Esophagus muscularis mucosa (tissue), 4 donors: ENCODE results near the gene NCAN. TPM values are rescaled to one million over a fixed set of nuclear protein-coding genes. Genes with fewer than 3 reads are reported as not detected.

Source experiments
- DNase-seq: peaks from one replicate; pipeline ENCODE4 v3.0.0-alpha.2; 2017; ENCODE audit errors: extremely low spot score
- H3K27ac ChIP-seq, 4 donors: fragments of 200-600 bp; sonication (generic); replicated peaks in 1 of 4; 1 replicate in 3 of 4; 2 replicates in 1 of 4; pipeline ENCODE4 v1.5.1; 2016 to 2019; ENCODE audit warnings: mild to moderate bottlenecking in 1 of 4
- H3K27me3 ChIP-seq, 4 donors: fragments of 200-600 bp; sonication (generic); one replicate each; pipeline versions ENCODE4 v1.5.1 to v1.6.0; 2016 to 2019
- H3K36me3 ChIP-seq, 4 donors: fragments of 200-600 bp; sonication (generic); one replicate each; pipeline ENCODE4 v1.5.1; 2016 to 2019
- H3K4me1 ChIP-seq, 4 donors: fragments of 200-600 bp; sonication (generic); one replicate each; pipeline ENCODE4 v1.5.1; 2016 to 2019
- H3K4me3 ChIP-seq, 4 donors: fragments of 200-600 bp; sonication (generic); 1 replicate in 2 of 4; 2 replicates in 2 of 4; pipeline ENCODE4 v1.5.1; 2016 to 2019; ENCODE audit warnings: mild to moderate bottlenecking in 4 of 4, moderate library complexity in 1 of 4
- H3K9me3 ChIP-seq, 4 donors: fragments of 200-600 bp; sonication (generic); 1 replicate in 3 of 4; 2 replicates in 1 of 4; pipeline ENCODE4 v1.5.1; 2016 to 2019
- CTCF ChIP-seq, 3 experiments: fragments of 200-600 bp in 2 of 3; fragments of 450-650 bp in 1 of 3; sonication (generic) in 2 of 3; IDR thresholded peaks; one replicate each; pipeline ENCODE4 v1.5.1; 2017 to 2019; ENCODE audit warnings: antibody characterized with exemption in 3 of 3, mild to moderate bottlenecking in 2 of 3, moderate library complexity in 1 of 3
- EP300 ChIP-seq: sonication (generic); formaldehyde crosslinking; IDR thresholded peaks from one replicate; pipeline ENCODE4 v1.6.1; 2017; ENCODE audit warnings: antibody characterized with exemption
- POLR2A ChIP-seq: fragments of 450-650 bp; IDR thresholded peaks from one replicate; pipeline ENCODE4 v1.6.1; 2017; ENCODE audit warnings: antibody characterized with exemption, moderate library complexity, mild to moderate bottlenecking, low read depth
- POLR2AphosphoS5 ChIP-seq, 2 donors: sonication (generic); formaldehyde crosslinking; IDR thresholded peaks; one replicate each; pipeline ENCODE4 v1.6.1; 2017; ENCODE audit warnings: antibody characterized with exemption in 2 of 2
- WGBS: methylation state at CpG from one replicate; pipeline ENCODE4 v1.1.5; 2018; 5-methylcytosine and 5-hydroxymethylcytosine counted together
- intact Hi-C: fragments of 100-400 bp; cut with DNase I; formaldehyde crosslinking; loops from one replicate; pipeline ENCODE4 v1.15.1; 2023
- total RNA-seq, 4 donors: library from RNA; depleted of rRNA; stranded (reverse); fragments of >200 nt; gene quantifications; one replicate each; pipeline versions ENCODE4 v1.1.0 to v1.2.1, GENCODE V29; 2016

NCAN gene
- total RNA-seq, 4 donors from 2014 or later, result 0.17 TPM; not detected in 3

- Histone ChIP-seq H3K27ac (no peak overlapping the region), H3K36me3 (peaks cover 31 to 45% (median 43%) of the 10 kb centered on the region in 4 donors), H3K27me3 (peaks cover 0 to 33% (median 4%) of the 10 kb centered on the region in 4 donors), H3K4me1 (peaks cover 5 to 18% (median 12%) of the 10 kb centered on the region in 4 donors), H3K4me3 (no peak overlapping the region), H3K9me3 (no peaks in the 10 kb centered on the region)
- WGBS, result 70% methylated on average over 6 of the region's 8 CpGs
- no peak for DNase-seq
- TF ChIP-seq EP300, result no peak
- no peak for TF ChIP-seq POLR2AphosphoS5 (IDR thresholded peaks at IDR 0.05)
- no peak for TF ChIP-seq POLR2A
- TF ChIP-seq CTCF (IDR thresholded peaks at IDR 0.05), result no peak
- intact Hi-C loops, result no loop called here
These were observed 62.4 kb downstream of the NCAN start for GRCh38 chr19:19274146-19274545.

DNA sequence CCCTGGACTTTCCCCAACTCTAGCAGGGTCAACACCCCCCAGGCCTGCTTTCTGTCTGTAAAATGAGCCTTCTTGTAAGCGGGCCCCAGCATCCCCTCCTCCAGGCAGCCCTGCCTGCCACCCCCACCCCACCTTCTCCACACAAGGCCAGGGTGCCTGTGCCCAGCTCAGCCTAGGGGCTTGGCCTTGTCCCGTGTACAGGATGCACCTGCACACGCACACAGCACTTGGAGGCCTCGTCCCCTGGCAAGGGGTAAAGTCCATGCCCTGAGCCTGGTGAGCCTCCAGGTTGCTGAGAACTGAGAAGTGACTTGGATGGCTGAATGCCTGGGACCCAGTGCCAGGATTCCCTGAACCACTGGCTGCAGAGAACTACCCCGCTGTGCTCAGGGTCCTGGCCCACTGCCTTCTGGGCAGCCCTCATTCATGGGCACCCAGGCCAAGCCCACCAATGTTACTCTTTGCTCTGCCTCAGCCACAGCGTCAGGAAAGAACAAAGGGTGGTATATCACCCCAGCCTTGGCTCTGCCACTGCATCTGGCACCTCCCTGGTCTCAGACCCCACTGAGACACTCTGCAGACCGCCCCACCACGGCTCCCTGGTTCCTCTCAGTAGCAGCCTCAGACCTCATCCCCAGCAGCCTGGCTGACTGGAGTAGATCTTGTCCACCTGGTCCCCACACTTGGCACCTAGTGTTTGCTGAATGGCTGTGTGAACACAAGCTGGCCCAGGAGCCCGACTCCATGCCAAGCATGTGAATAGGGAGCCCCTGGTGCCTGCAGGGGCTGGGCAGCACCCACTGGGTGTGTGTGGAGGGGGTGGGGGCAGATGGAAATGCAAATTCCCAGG, 63.2 kb downstream of the NCAN start:
- TF ChIP-seq POLR2A, result no peak
- TF ChIP-seq POLR2AphosphoS5 (IDR thresholded peaks at IDR 0.05), result no peak
- TF ChIP-seq CTCF (IDR thresholded peaks at IDR 0.05), result no peak
- no peak for TF ChIP-seq EP300
- peaks cover 39 to 53% (median 51%) of the 10 kb centered on the region in 4 donors for H3K36me3 ChIP-seq

GRCh38 chr19:19276386-19276785, 64.6 kb downstream of the NCAN start:
- Histone ChIP-seq H3K27ac (no peak overlapping the region), H3K27me3 (peaks cover 0 to 27% (median 4%) of the 10 kb centered on the region in 4 donors), H3K4me1 (peaks cover 5 to 18% (median 12%) of the 10 kb centered on the region in 4 donors), H3K4me3 (no peak overlapping the region), H3K36me3 (peaks cover 44 to 67% (median 64%) of the 10 kb centered on the region in 4 donors), H3K9me3 (no peaks in the 10 kb centered on the region)
- WGBS, result 88% methylated on average over 12 of the region's 12 CpGs
- DNase-seq, result no peak
- TF ChIP-seq EP300 (no peak), CTCF (IDR thresholded peaks at IDR 0.05) (no peak)
- intact Hi-C loops, result no loop called here

More for the DNA sequence above, 63.2 kb downstream of the NCAN start:
- no peaks in the 10 kb centered on the region for H3K9me3 ChIP-seq
- 83% methylated on average over 6 of the region's 9 CpGs for WGBS
- no peak for DNase-seq
- no peak overlapping the region for H3K27ac ChIP-seq
- H3K4me3 ChIP-seq, result no peak overlapping the region
- H3K27me3 ChIP-seq, result peaks cover 0 to 32% (median 4%) of the 10 kb centered on the region in 4 donors
- intact Hi-C loops, result no loop called here
- H3K4me1 ChIP-seq, result peaks cover 5 to 18% (median 12%) of the 10 kb centered on the region in 4 donors

DNA sequence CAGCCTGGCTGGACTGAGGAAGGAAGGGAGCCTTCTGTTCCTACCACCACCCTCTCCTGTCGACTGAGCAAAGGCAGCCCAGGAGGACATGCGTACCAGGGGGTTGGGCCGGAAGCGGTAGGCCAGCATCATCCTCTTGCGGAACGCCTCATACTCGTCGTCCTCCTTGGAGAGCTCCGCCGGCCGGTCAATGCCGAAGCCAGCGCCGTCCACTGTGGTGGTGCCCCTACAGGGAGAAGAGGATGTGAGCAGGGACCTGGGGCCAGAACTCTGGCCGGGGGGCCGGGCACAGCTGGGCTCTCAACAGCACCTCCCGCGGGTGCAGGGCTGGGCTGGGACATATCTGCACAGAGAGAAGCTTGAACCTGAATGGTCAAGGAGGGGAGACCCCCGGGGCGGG, 65.1 kb downstream of the NCAN start:
- Histone ChIP-seq H3K36me3 (peaks cover 44 to 72% (median 69%) of the 10 kb centered on the region in 4 donors), H3K4me1 (peaks cover 5 to 18% (median 12%) of the 10 kb centered on the region in 4 donors), H3K27ac (no peak overlapping the region), H3K9me3 (no peaks in the 10 kb centered on the region), H3K27me3 (peaks cover 0 to 27% (median 4%) of the 10 kb centered on the region in 4 donors), H3K4me3 (no peak overlapping the region)
- intact Hi-C loops, result no loop called here
- TF ChIP-seq EP300 (no peak), POLR2AphosphoS5 (IDR thresholded peaks at IDR 0.05) (no peak), CTCF (IDR thresholded peaks at IDR 0.05) (no peak), POLR2A (no peak)
- 93% methylated on average over 18 of the region's 20 CpGs for whole genome bisulfite sequencing
- no peak for DNase-seq
